ENCODE data around the gene SLC6A19. TPM values are rescaled to one million over a fixed set of nuclear protein-coding genes. Genes with fewer than 3 reads are reported as not detected.

Gene SLC6A19
- total RNA-seq, 1 experiment from 2014 or later: 0.04 TPM

GRCh38 chr5:1247811-1248210, 46.4 kb downstream of the SLC6A19 start (continued):
- no peak for TF ChIP-seq ZSCAN18 (CRISPR knock-in tag; IDR thresholded peaks at IDR 0.05)
- no peak for TF ChIP-seq TCF7 (CRISPR knock-in tag; IDR thresholded peaks at IDR 0.05; ENCODE audit: low read depth)
- TF ChIP-seq ERG (CRISPR knock-in tag; IDR thresholded peaks at IDR 0.05): no peak
- TF ChIP-seq MXD4 (CRISPR knock-in tag; IDR thresholded peaks at IDR 0.05; ENCODE audit: borderline replicate concordance): no peak
- TF ChIP-seq USF2 (CRISPR knock-in tag; IDR thresholded peaks at IDR 0.05): no peak
- no peak for TF ChIP-seq NR2C2 (CRISPR knock-in tag; IDR thresholded peaks at IDR 0.05)
- TF ChIP-seq FOXK1 (CRISPR knock-in tag; IDR thresholded peaks at IDR 0.05): no peak
- no peak for TF ChIP-seq SMAD4 (CRISPR knock-in tag; IDR thresholded peaks at IDR 0.05)
- TF ChIP-seq ZNF317 (CRISPR knock-in tag; IDR thresholded peaks at IDR 0.05; ENCODE audit: borderline replicate concordance, low read depth): no peak
- TF ChIP-seq FOXP1 (CRISPR knock-in tag; IDR thresholded peaks at IDR 0.05; ENCODE audit: borderline replicate concordance): no peak
- no peak for TF ChIP-seq ZNF416 (CRISPR knock-in tag; IDR thresholded peaks at IDR 0.05)
- TF ChIP-seq ATF3 (CRISPR knock-in tag; conservative IDR thresholded peaks at IDR 0.05): no peak
- TF ChIP-seq CTCF (IDR thresholded peaks at IDR 0.05): no peak
- no peak for TF ChIP-seq ARID4B (CRISPR knock-in tag; IDR thresholded peaks at IDR 0.05; ENCODE audit: borderline replicate concordance)
- no peak for TF ChIP-seq USF1 (CRISPR knock-in tag; IDR thresholded peaks at IDR 0.05)
